WTC11 (cell line): ENCODE data around the gene ZNF415. TPM values are rescaled to one million over a fixed set of nuclear protein-coding genes. Genes with fewer than 3 reads are reported as not detected.

Experiments
- ATAC-seq: fragments of 200-7000 bp; cut with Tn5 transposase; 2 replicates; pipeline ENCODE4 v1.10.0; 2021; ENCODE audit warnings: mild to moderate bottlenecking, moderate library complexity
- CTCF ChIA-PET: fragments of 300-600 bp; sonication (Branson Sonifier 250); formaldehyde crosslinking; loops from one replicate; lab custom pipeline; 2021; ENCODE audit warnings: antibody characterized with exemption; lab: Charles Lee
- POLR2A ChIA-PET: fragments of 350-600 bp; sonication (Branson Sonifier 250); formaldehyde crosslinking; loops from one replicate; lab custom pipeline; 2021; ENCODE audit warnings: antibody characterized with exemption; lab: Charles Lee
- DNase-seq: peaks from one replicate; pipeline ENCODE4 v3.0.0; 2021; ENCODE audit warnings: low spot score
- H3K27ac Mint-ChIP-seq: 2 replicates; pipeline ENCODE4 v1.8.0; 2021; ENCODE audit warnings: mixed read lengths
- H3K27me3 Mint-ChIP-seq: 2 replicates; pipeline ENCODE4 v1.8.0; 2021; ENCODE audit warnings: low read depth, mild to moderate bottlenecking, moderate library complexity, mixed read lengths
- H3K36me3 Mint-ChIP-seq: 2 replicates; pipeline ENCODE4 v1.8.0; 2021; ENCODE audit warnings: mixed read lengths
- H3K4me1 Mint-ChIP-seq: 2 replicates; pipeline ENCODE4 v1.8.0; 2022; ENCODE audit warnings: mixed read lengths
- H3K4me3 Mint-ChIP-seq: 2 replicates; pipeline ENCODE4 v1.8.0; 2021; ENCODE audit warnings: mild to moderate bottlenecking, moderate library complexity, mixed read lengths
- H3K9me3 Mint-ChIP-seq: 2 replicates; pipeline ENCODE4 v1.8.0; 2021; ENCODE audit warnings: mixed read lengths
- ATF1 ChIP-seq: sonication (generic); formaldehyde crosslinking; IDR thresholded peaks from 2 replicates; pipeline ENCODE4 v1.8.1; 2023; ENCODE audit warnings: mild to moderate bottlenecking, moderate library complexity, missing genetic modification reagents
- ATF6 ChIP-seq: sonication (generic); formaldehyde crosslinking; IDR thresholded peaks from 2 replicates; pipeline ENCODE4 v1.8.1; 2023; ENCODE audit warnings: mild to moderate bottlenecking, missing genetic modification reagents
- CBFB ChIP-seq: sonication (generic); formaldehyde crosslinking; IDR thresholded peaks from 2 replicates; pipeline ENCODE4 v1.8.1; 2022; ENCODE audit warnings: mild to moderate bottlenecking, low read depth, missing genetic modification reagents
- CDX4 ChIP-seq: fragments of 250-450 bp; sonication (Bioruptor Pico); IDR thresholded peaks from 2 replicates; pipeline ENCODE4 v1.9.0; 2021; ENCODE audit warnings: moderate library complexity, mild to moderate bottlenecking, inconsistent platforms, borderline replicate concordance
- EMX1 ChIP-seq: fragments of 250-450 bp; sonication (Bioruptor Pico); IDR thresholded peaks from 2 replicates; pipeline ENCODE4 v1.8.0; 2021; ENCODE audit warnings: mild to moderate bottlenecking
- ERG ChIP-seq: fragments of 250-450 bp; sonication (Bioruptor Pico); IDR thresholded peaks from 2 replicates; pipeline ENCODE4 v1.8.0; 2021; ENCODE audit warnings: mild to moderate bottlenecking
- FOXJ3 ChIP-seq: sonication (generic); formaldehyde crosslinking; IDR thresholded peaks from 2 replicates; pipeline ENCODE4 v1.9.0; 2021; ENCODE audit warnings: missing genetic modification reagents, mild to moderate bottlenecking, borderline replicate concordance
- FOXK1 ChIP-seq: sonication (generic); formaldehyde crosslinking; IDR thresholded peaks from 2 replicates; pipeline ENCODE4 v1.8.0; 2022; ENCODE audit warnings: mild to moderate bottlenecking, moderate library complexity, missing genetic modification reagents
- FOXP1 ChIP-seq: sonication (generic); formaldehyde crosslinking; IDR thresholded peaks from 2 replicates; pipeline ENCODE4 v1.8.0; 2022; ENCODE audit warnings: missing genetic modification reagents, mild to moderate bottlenecking, moderate library complexity, borderline replicate concordance
- JUN ChIP-seq: sonication (generic); formaldehyde crosslinking; IDR thresholded peaks from 2 replicates; pipeline ENCODE4 v1.8.0; 2023; ENCODE audit warnings: mild to moderate bottlenecking, missing genetic modification reagents
- KAT7 ChIP-seq: sonication (generic); formaldehyde crosslinking; IDR thresholded peaks from 2 replicates; pipeline ENCODE4 v1.8.1; 2023; ENCODE audit warnings: missing genetic modification reagents, mild to moderate bottlenecking, borderline replicate concordance
- MLX ChIP-seq: sonication (generic); formaldehyde crosslinking; IDR thresholded peaks from 2 replicates; pipeline ENCODE4 v1.8.1; 2023; ENCODE audit warnings: mild to moderate bottlenecking, missing genetic modification reagents, moderate library complexity
- MXD4 ChIP-seq: fragments of 250-450 bp; sonication (Bioruptor Pico); IDR thresholded peaks from 2 replicates; pipeline ENCODE4 v1.8.0; 2021; ENCODE audit warnings: mild to moderate bottlenecking, moderate library complexity, borderline replicate concordance
- NR3C1 ChIP-seq: sonication (generic); formaldehyde crosslinking; conservative IDR thresholded peaks from 2 replicates; pipeline ENCODE4 v1.8.1; 2023; ENCODE audit warnings: low read depth, mild to moderate bottlenecking, missing genetic modification reagents
- PRDM15 ChIP-seq: sonication (generic); formaldehyde crosslinking; IDR thresholded peaks from 2 replicates; pipeline ENCODE4 v1.8.0; 2022; ENCODE audit warnings: missing genetic modification reagents
- RELA ChIP-seq: sonication (generic); formaldehyde crosslinking; IDR thresholded peaks from 2 replicates; pipeline ENCODE4 v1.8.1; 2022; ENCODE audit warnings: missing genetic modification reagents, mild to moderate bottlenecking, borderline replicate concordance
- TCF7 ChIP-seq: sonication (generic); formaldehyde crosslinking; IDR thresholded peaks from 2 replicates; pipeline ENCODE4 v1.8.0; 2022; ENCODE audit warnings: mild to moderate bottlenecking, low read depth, missing genetic modification reagents, moderate library complexity
- TEAD1 ChIP-seq: sonication (generic); formaldehyde crosslinking; IDR thresholded peaks from 2 replicates; pipeline ENCODE4 v1.8.0; 2022; ENCODE audit warnings: mild to moderate bottlenecking, missing genetic modification reagents
- TEAD4 ChIP-seq: sonication (generic); formaldehyde crosslinking; IDR thresholded peaks from 2 replicates; pipeline ENCODE4 v1.8.0; 2022; ENCODE audit warnings: mild to moderate bottlenecking, missing genetic modification reagents
- USF1 ChIP-seq: sonication (generic); formaldehyde crosslinking; IDR thresholded peaks from 2 replicates; pipeline ENCODE4 v1.8.0; 2022; ENCODE audit warnings: mild to moderate bottlenecking, missing genetic modification reagents
- ZNF423 ChIP-seq: fragments of 250-450 bp; sonication (Bioruptor Pico); IDR thresholded peaks from 2 replicates; pipeline ENCODE4 v2.1.2; 2022; ENCODE audit warnings: mild to moderate bottlenecking, moderate library complexity
- ZNF671 ChIP-seq: fragments of 250-450 bp; sonication (Bioruptor Pico); IDR thresholded peaks from 2 replicates; pipeline ENCODE4 v1.8.0; 2021; ENCODE audit warnings: mild to moderate bottlenecking
- total RNA-seq: library from RNA; stranded (reverse); gene quantifications from 3 replicates; pipeline ENCODE4 v1.2.3, GENCODE V29; 2021
- TF ChIP-seq, protein P1 (sequence below): sonication (generic); formaldehyde crosslinking; IDR thresholded peaks from 2 replicates; pipeline ENCODE4 v1.8.0; 2023; ENCODE audit warnings: mild to moderate bottlenecking, missing genetic modification reagents

The ZNF415 gene
- total RNA-seq, 1 experiment from 2014 or later: 11.2 TPM

DNA sequence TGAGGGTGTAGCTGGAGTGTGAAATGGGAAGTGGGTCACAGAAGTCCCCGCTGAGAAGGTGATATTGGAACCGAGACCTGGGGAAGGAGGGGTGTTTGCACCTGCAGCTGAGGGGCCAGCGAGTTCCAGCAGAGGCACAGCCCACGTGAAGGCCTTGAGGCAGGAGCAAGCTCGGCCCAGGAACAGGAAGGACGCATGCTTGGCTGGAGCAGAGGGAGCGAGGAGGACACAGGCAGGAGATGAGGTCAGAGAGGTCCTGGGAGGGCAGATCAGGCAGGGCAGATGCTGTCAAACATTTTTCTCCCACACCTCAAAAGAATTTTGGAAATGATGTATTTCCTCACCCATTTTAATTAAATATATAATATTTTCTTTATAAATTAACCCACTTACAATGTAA is 9.3 kb downstream of the ZNF415 start:
- TF ChIP-seq ATF6: no peak
- TF ChIP-seq TCF7 (CRISPR knock-in tag): no peak
- no peak for TF ChIP-seq MLX (CRISPR knock-in tag)
- TF ChIP-seq ATF1: no peak
- TF ChIP-seq FOXK1 (CRISPR knock-in tag): no peak
- TF ChIP-seq ERG: no peak
- no peak for TF ChIP-seq ZNF671
- no peak for TF ChIP-seq MXD4
- no peak for TF ChIP-seq JUN (CRISPR knock-in tag)
- H3K36me3 Mint-ChIP-seq: peaks cover 12% of the 10 kb centered on the region
- H3K27me3 Mint-ChIP-seq: no peaks in the 10 kb centered on the region
- POLR2A ChIA-PET: no interaction called here
- ATAC-seq (no peak), DNase-seq (no peak)
- CTCF ChIA-PET: no interaction called here
- H3K27ac Mint-ChIP-seq: no peak overlapping the region
- H3K4me1 Mint-ChIP-seq: 0 out of 2 replicates have a peak, but pooled peaks cover 5% of the 10 kb centered on the region
- H3K4me3 Mint-ChIP-seq: no peak overlapping the region
- peaks cover 2% of the 10 kb centered on the region for H3K9me3 Mint-ChIP-seq

GRCh38 chr19:53112286-53112685 is 20.4 kb downstream of the ZNF415 start:
- H3K4me3 Mint-ChIP-seq: no peak overlapping the region
- peaks cover 9% of the 10 kb centered on the region for H3K9me3 Mint-ChIP-seq
- peaks cover 61% of the 10 kb centered on the region for H3K36me3 Mint-ChIP-seq
- DNase-seq (no peak), ATAC-seq (no peak)
- no peak overlapping the region for H3K27ac Mint-ChIP-seq
- ChIA-PET POLR2A (no interaction called here), CTCF (no interaction called here)
- H3K27me3 Mint-ChIP-seq: no peaks in the 10 kb centered on the region
- TF ChIP-seq FOXJ3 (CRISPR knock-in tag) (no peak), PRDM15 (CRISPR knock-in tag) (no peak), RELA (no peak), CBFB (CRISPR knock-in tag) (no peak), CDX4 (CRISPR knock-in tag) (no peak), NR3C1 (CRISPR knock-in tag) (no peak), EMX1 (CRISPR knock-in tag) (no peak), USF1 (CRISPR knock-in tag) (no peak), ZNF423 (CRISPR knock-in tag) (no peak), TEAD1 (CRISPR knock-in tag) (no peak), FOXP1 (CRISPR knock-in tag) (no peak), TEAD4 (CRISPR knock-in tag) (no peak), KAT7 (CRISPR knock-in tag) (no peak)
- TF ChIP-seq, protein P1, sequence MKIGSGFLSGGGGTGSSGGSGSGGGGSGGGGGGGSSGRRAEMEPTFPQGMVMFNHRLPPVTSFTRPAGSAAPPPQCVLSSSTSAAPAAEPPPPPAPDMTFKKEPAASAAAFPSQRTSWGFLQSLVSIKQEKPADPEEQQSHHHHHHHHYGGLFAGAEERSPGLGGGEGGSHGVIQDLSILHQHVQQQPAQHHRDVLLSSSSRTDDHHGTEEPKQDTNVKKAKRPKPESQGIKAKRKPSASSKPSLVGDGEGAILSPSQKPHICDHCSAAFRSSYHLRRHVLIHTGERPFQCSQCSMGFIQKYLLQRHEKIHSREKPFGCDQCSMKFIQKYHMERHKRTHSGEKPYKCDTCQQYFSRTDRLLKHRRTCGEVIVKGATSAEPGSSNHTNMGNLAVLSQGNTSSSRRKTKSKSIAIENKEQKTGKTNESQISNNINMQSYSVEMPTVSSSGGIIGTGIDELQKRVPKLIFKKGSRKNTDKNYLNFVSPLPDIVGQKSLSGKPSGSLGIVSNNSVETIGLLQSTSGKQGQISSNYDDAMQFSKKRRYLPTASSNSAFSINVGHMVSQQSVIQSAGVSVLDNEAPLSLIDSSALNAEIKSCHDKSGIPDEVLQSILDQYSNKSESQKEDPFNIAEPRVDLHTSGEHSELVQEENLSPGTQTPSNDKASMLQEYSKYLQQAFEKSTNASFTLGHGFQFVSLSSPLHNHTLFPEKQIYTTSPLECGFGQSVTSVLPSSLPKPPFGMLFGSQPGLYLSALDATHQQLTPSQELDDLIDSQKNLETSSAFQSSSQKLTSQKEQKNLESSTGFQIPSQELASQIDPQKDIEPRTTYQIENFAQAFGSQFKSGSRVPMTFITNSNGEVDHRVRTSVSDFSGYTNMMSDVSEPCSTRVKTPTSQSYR: no peak
- no peaks in the 10 kb centered on the region for H3K4me1 Mint-ChIP-seq
